ENCODE results near the gene SPOCK2.

- no peak for TF ChIP-seq POLR2A (IDR thresholded peaks at IDR 0.05)
- no peak for TF ChIP-seq CTCF (IDR thresholded peaks at IDR 0.05)
Observed at GRCh38 chr10:72124381-72124780, 36.0 kb upstream of the SPOCK2 start.

Measured in lower leg skin (tissue), 3 donors.